Parathyroid adenoma (tissue), 2 donors: ENCODE results near the gene HPDL.
A peak's percentile ranks its signal among the peaks of the same experiment; 100 is the strongest.
"Not testable (repeated sequence)": the region's sequence is repeated elsewhere in the genome, so short reads cannot be mapped to it uniquely, and the experiment has no call there.

Experiments
- H2AFZ ChIP-seq: fragments of 300-600 bp; sonication (generic); one replicate; pipeline ENCODE4 v1.7.0; 2017; ENCODE audit warnings: antibody characterized with exemption, mild to moderate bottlenecking
- H3K27ac ChIP-seq: fragments of 300-600 bp; sonication (generic); one replicate; pipeline ENCODE4 v1.7.0; 2017
- H3K27me3 ChIP-seq: fragments of 300-600 bp; sonication (generic); one replicate; pipeline ENCODE4 v1.7.0; 2017; ENCODE audit warnings: low read length; ENCODE audit not compliant: control insufficient read depth, insufficient read depth
- H3K36me3 ChIP-seq: fragments of 300-600 bp; sonication (generic); one replicate; pipeline ENCODE4 v1.7.0; 2017; ENCODE audit warnings: low read length; ENCODE audit not compliant: control insufficient read depth, insufficient read depth
- H3K4me1 ChIP-seq: fragments of 300-600 bp; sonication (generic); one replicate; pipeline ENCODE4 v1.7.0; 2017; ENCODE audit warnings: control low read depth
- H3K4me2 ChIP-seq: fragments of 300-600 bp; sonication (generic); one replicate; pipeline ENCODE4 v1.7.0; 2017; ENCODE audit warnings: low read length
- H3K4me3 ChIP-seq: fragments of 300-600 bp; sonication (generic); one replicate; pipeline ENCODE4 v1.7.0; 2017; ENCODE audit warnings: low read depth, low read length
- H3K79me2 ChIP-seq: fragments of 300-600 bp; sonication (generic); one replicate; pipeline ENCODE4 v1.7.0; 2017; ENCODE audit warnings: control low read depth
- H3K9ac ChIP-seq: fragments of 300-600 bp; sonication (generic); one replicate; pipeline ENCODE4 v1.7.0; 2017; ENCODE audit warnings: mild to moderate bottlenecking
- H3K9me3 ChIP-seq: fragments of 300-600 bp; sonication (generic); one replicate; pipeline ENCODE4 v1.7.0; 2017; ENCODE audit warnings: low read length; ENCODE audit not compliant: control insufficient read depth
- TF ChIP-seq, protein P1 (sequence below): fragments of 300-600 bp; sonication (generic); IDR thresholded peaks from one replicate; pipeline ENCODE4 v1.7.0; 2017; ENCODE audit warnings: antibody characterized with exemption, mild to moderate bottlenecking
- donor health status: primary hyperparathyroidism.

Gene HPDL

GRCh38 chr1:45326627-45327623 is at the start of gene HPDL:
Gene HPDL (plus strand): TSS chr1:45326895. CDS start chr1:45327149, 254 bp downstream.
- H3K9ac ChIP-seq: no peak within 1 kb of the TSS
- H2AFZ ChIP-seq: peak within 1 kb of the TSS; percentile 83
- H3K4me3 ChIP-seq: peak within 1 kb of the TSS; percentile 54
- H3K79me2 ChIP-seq: no peaks in the 10 kb centered on the region
- no peak within 1 kb of the TSS for H3K27ac ChIP-seq
- H3K4me1 ChIP-seq: no peaks in the 10 kb centered on the region
- peak within 1 kb of the TSS; percentile 77 for H3K4me2 ChIP-seq
- no peaks in the 10 kb centered on the region for H3K9me3 ChIP-seq
- no peaks in the 10 kb centered on the region for H3K36me3 ChIP-seq
- TF ChIP-seq, protein P1, sequence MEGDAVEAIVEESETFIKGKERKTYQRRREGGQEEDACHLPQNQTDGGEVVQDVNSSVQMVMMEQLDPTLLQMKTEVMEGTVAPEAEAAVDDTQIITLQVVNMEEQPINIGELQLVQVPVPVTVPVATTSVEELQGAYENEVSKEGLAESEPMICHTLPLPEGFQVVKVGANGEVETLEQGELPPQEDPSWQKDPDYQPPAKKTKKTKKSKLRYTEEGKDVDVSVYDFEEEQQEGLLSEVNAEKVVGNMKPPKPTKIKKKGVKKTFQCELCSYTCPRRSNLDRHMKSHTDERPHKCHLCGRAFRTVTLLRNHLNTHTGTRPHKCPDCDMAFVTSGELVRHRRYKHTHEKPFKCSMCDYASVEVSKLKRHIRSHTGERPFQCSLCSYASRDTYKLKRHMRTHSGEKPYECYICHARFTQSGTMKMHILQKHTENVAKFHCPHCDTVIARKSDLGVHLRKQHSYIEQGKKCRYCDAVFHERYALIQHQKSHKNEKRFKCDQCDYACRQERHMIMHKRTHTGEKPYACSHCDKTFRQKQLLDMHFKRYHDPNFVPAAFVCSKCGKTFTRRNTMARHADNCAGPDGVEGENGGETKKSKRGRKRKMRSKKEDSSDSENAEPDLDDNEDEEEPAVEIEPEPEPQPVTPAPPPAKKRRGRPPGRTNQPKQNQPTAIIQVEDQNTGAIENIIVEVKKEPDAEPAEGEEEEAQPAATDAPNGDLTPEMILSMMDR: no peak
- no peaks in the 10 kb centered on the region for H3K27me3 ChIP-seq

- no peaks in the 10 kb centered on the region for H3K79me2 ChIP-seq
- H3K4me3 ChIP-seq: no peak overlapping the region
- no peak overlapping the region for H3K4me2 ChIP-seq
- no peak overlapping the region for H2AFZ ChIP-seq
- no peaks in the 10 kb centered on the region for H3K4me1 ChIP-seq
- no peak overlapping the region for H3K9ac ChIP-seq
- no peaks in the 10 kb centered on the region for H3K27me3 ChIP-seq
- TF ChIP-seq, protein P1: no peak
- no peaks in the 10 kb centered on the region for H3K9me3 ChIP-seq
- H3K27ac ChIP-seq: no peak overlapping the region
- no peaks in the 10 kb centered on the region for H3K36me3 ChIP-seq
Measured at GRCh38 chr1:45282351-45282750, 44.3 kb upstream of the HPDL start.

DNA sequence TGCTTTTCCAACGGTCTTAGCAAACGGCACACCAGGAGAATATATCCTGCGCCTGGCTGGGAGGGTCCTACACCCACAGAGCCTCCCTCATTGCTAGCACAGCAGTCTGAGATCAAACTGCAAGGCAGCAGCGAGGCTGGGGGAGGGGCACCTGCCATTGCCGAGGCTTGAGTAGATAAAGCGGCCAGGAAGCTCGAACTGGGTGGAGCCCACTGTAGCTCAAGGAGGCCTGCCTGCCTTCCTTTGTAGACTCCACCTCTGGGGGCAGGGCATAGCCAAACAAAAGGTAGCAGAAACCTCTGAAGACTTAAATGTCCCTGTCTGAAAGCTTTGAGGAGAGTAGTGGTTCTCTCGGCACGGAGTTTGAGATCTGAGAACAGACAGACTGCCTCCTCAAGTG is 41.8 kb upstream of the HPDL start:
- H3K27me3 ChIP-seq, H3K9ac ChIP-seq, H3K27ac ChIP-seq, H3K9me3 ChIP-seq, H3K4me2 ChIP-seq, H3K4me3 ChIP-seq, H2AFZ ChIP-seq, H3K4me1 ChIP-seq, H3K36me3 ChIP-seq, H3K79me2 ChIP-seq: not testable (repeated sequence)

- not testable (repeated sequence) for H3K9ac ChIP-seq, H3K27ac ChIP-seq, H3K4me3 ChIP-seq, H3K27me3 ChIP-seq, H3K4me2 ChIP-seq, H2AFZ ChIP-seq, H3K4me1 ChIP-seq, H3K36me3 ChIP-seq, H3K9me3 ChIP-seq, H3K79me2 ChIP-seq
Measured at GRCh38 chr1:45286521-45286920, 40.2 kb upstream of the HPDL start.

- not testable (repeated sequence) for H3K4me2 ChIP-seq, H3K27me3 ChIP-seq, H3K4me3 ChIP-seq, H3K4me1 ChIP-seq, H2AFZ ChIP-seq, H3K9ac ChIP-seq, H3K9me3 ChIP-seq, H3K36me3 ChIP-seq, H3K79me2 ChIP-seq, H3K27ac ChIP-seq
Measured at GRCh38 chr1:45291002-45291401, 35.7 kb upstream of the HPDL start.

GRCh38 chr1:45291716-45292115 is 35.0 kb upstream of the HPDL start:
- TF ChIP-seq, protein P1: no peak
- Histone ChIP-seq H3K4me3 (no peak overlapping the region), H3K9me3 (no peaks in the 10 kb centered on the region), H3K36me3 (no peaks in the 10 kb centered on the region), H2AFZ (no peak overlapping the region), H3K79me2 (no peaks in the 10 kb centered on the region), H3K27ac (no peak overlapping the region), H3K9ac (no peak overlapping the region), H3K4me2 (no peak overlapping the region), H3K4me1 (no peaks in the 10 kb centered on the region), H3K27me3 (no peaks in the 10 kb centered on the region)
